Measurements from ENCODE around the gene PF4V1.
"Not testable (repeated sequence)": the region's sequence is repeated elsewhere in the genome, so short reads cannot be mapped to it uniquely, and the experiment has no call there.

PF4V1 gene

GRCh38 chr4:73894001-73894400 lies 40.9 kb downstream of the PF4V1 start:
- Histone ChIP-seq H3K9me3 (ENCODE audit: control insufficient read depth, insufficient read depth, low read depth, low read length) (no peaks in the 10 kb centered on the region), H3K27ac (ENCODE audit: low read depth, low read length) (no peak overlapping the region), H3K36me3 (ENCODE audit: control insufficient read depth, insufficient read depth, low read length) (no peaks in the 10 kb centered on the region), H3K4me3 (ENCODE audit: low read depth, low read length) (no peak overlapping the region), H3K4me1 (ENCODE audit: control insufficient read depth, insufficient read depth, low read length) (no peaks in the 10 kb centered on the region), H3K9ac (ENCODE audit: low read length) (no peak overlapping the region), H3K27me3 (ENCODE audit: control insufficient read depth, insufficient read depth, low read length) (no peaks in the 10 kb centered on the region)

GRCh38 chr4:73895201-73896175 lies 42.4 kb downstream of the PF4V1 start:
- no peaks in the 10 kb centered on the region for H3K27me3 ChIP-seq (ENCODE audit: control insufficient read depth, insufficient read depth, low read length)
- no peak overlapping the region for H3K27ac ChIP-seq (ENCODE audit: low read depth, low read length)
- H3K4me3 ChIP-seq (ENCODE audit: low read depth, low read length) = no peak overlapping the region
- H3K9me3 ChIP-seq (ENCODE audit: control insufficient read depth, insufficient read depth, low read depth, low read length) = no peaks in the 10 kb centered on the region
- H3K36me3 ChIP-seq (ENCODE audit: control insufficient read depth, insufficient read depth, low read length) = no peaks in the 10 kb centered on the region
- H3K4me1 ChIP-seq (ENCODE audit: control insufficient read depth, insufficient read depth, low read length) = no peaks in the 10 kb centered on the region
- H3K9ac ChIP-seq (ENCODE audit: low read length) = no peak overlapping the region

GRCh38 chr4:73896416-73896815 lies 43.3 kb downstream of the PF4V1 start:
- H3K4me1 ChIP-seq (ENCODE audit: control insufficient read depth, insufficient read depth, low read length) = no peaks in the 10 kb centered on the region
- no peaks in the 10 kb centered on the region for H3K27me3 ChIP-seq (ENCODE audit: control insufficient read depth, insufficient read depth, low read length)
- H3K27ac ChIP-seq (ENCODE audit: low read depth, low read length) = no peak overlapping the region
- no peaks in the 10 kb centered on the region for H3K36me3 ChIP-seq (ENCODE audit: control insufficient read depth, insufficient read depth, low read length)
- no peaks in the 10 kb centered on the region for H3K9me3 ChIP-seq (ENCODE audit: control insufficient read depth, insufficient read depth, low read depth, low read length)
- H3K4me3 ChIP-seq (ENCODE audit: low read depth, low read length) = no peak overlapping the region
- no peak overlapping the region for H3K9ac ChIP-seq (ENCODE audit: low read length)

GRCh38 chr4:73897380-73898136 lies 44.5 kb downstream of the PF4V1 start:
- Histone ChIP-seq H3K36me3 (ENCODE audit: control insufficient read depth, insufficient read depth, low read length) (no peaks in the 10 kb centered on the region), H3K9ac (ENCODE audit: low read length) (no peak overlapping the region), H3K9me3 (ENCODE audit: control insufficient read depth, insufficient read depth, low read depth, low read length) (no peaks in the 10 kb centered on the region), H3K4me1 (ENCODE audit: control insufficient read depth, insufficient read depth, low read length) (0 out of 2 replicates have a peak, but pooled peaks cover under 1% of the 10 kb centered on the region), H3K27ac (ENCODE audit: low read depth, low read length) (no peak overlapping the region), H3K27me3 (ENCODE audit: control insufficient read depth, insufficient read depth, low read length) (no peaks in the 10 kb centered on the region), H3K4me3 (ENCODE audit: low read depth, low read length) (no peak overlapping the region)

GRCh38 chr4:73899338-73899737 lies 46.2 kb downstream of the PF4V1 start:
- not testable (repeated sequence) for H3K4me3 ChIP-seq (ENCODE audit: low read depth, low read length); H3K36me3 ChIP-seq (ENCODE audit: control insufficient read depth, insufficient read depth, low read length); H3K4me1 ChIP-seq (ENCODE audit: control insufficient read depth, insufficient read depth, low read length); H3K9ac ChIP-seq (ENCODE audit: low read length); H3K9me3 ChIP-seq (ENCODE audit: control insufficient read depth, insufficient read depth, low read depth, low read length); H3K27ac ChIP-seq (ENCODE audit: low read depth, low read length); H3K27me3 ChIP-seq (ENCODE audit: control insufficient read depth, insufficient read depth, low read length)

GRCh38 chr4:73901031-73901430 lies 47.9 kb downstream of the PF4V1 start:
- H3K9ac ChIP-seq (ENCODE audit: low read length) = no peak overlapping the region

GRCh38 chr4:73902038-73902637 lies 49.0 kb downstream of the PF4V1 start:
- Histone ChIP-seq H3K9me3 (ENCODE audit: control insufficient read depth, insufficient read depth, low read depth, low read length) (no peaks in the 10 kb centered on the region), H3K4me3 (ENCODE audit: low read depth, low read length) (no peak overlapping the region), H3K27ac (ENCODE audit: low read depth, low read length) (no peak overlapping the region), H3K9ac (ENCODE audit: low read length) (no peak overlapping the region), H3K27me3 (ENCODE audit: control insufficient read depth, insufficient read depth, low read length) (no peaks in the 10 kb centered on the region), H3K36me3 (ENCODE audit: control insufficient read depth, insufficient read depth, low read length) (no peaks in the 10 kb centered on the region), H3K4me1 (ENCODE audit: control insufficient read depth, insufficient read depth, low read length) (peaks cover 3% of the 10 kb centered on the region; the same call in 1 of the 2 replicates)

More at GRCh38 chr4:73901031-73901430, 47.9 kb downstream of the PF4V1 start:
- Histone ChIP-seq H3K4me1 (ENCODE audit: control insufficient read depth, insufficient read depth, low read length) (peaks cover 3% of the 10 kb centered on the region; the same call in 1 of the 2 replicates), H3K27me3 (ENCODE audit: control insufficient read depth, insufficient read depth, low read length) (no peaks in the 10 kb centered on the region), H3K27ac (ENCODE audit: low read depth, low read length) (no peak overlapping the region), H3K9me3 (ENCODE audit: control insufficient read depth, insufficient read depth, low read depth, low read length) (no peaks in the 10 kb centered on the region), H3K36me3 (ENCODE audit: control insufficient read depth, insufficient read depth, low read length) (no peaks in the 10 kb centered on the region), H3K4me3 (ENCODE audit: low read depth, low read length) (no peak overlapping the region)

- Histone ChIP-seq H3K9ac (ENCODE audit: low read length) (no peak overlapping the region), H3K27ac (ENCODE audit: low read depth, low read length) (no peak overlapping the region), H3K4me3 (ENCODE audit: low read depth, low read length) (no peak overlapping the region), H3K36me3 (ENCODE audit: control insufficient read depth, insufficient read depth, low read length) (no peaks in the 10 kb centered on the region), H3K27me3 (ENCODE audit: control insufficient read depth, insufficient read depth, low read length) (no peaks in the 10 kb centered on the region), H3K4me1 (ENCODE audit: control insufficient read depth, insufficient read depth, low read length) (peaks cover 3% of the 10 kb centered on the region; the same call in 1 of the 2 replicates), H3K9me3 (ENCODE audit: control insufficient read depth, insufficient read depth, low read depth, low read length) (no peaks in the 10 kb centered on the region)
Observed at GRCh38 chr4:73902817-73903547, 49.9 kb downstream of the PF4V1 start.
